NT2/D1 (cell line): Measurements from ENCODE around the gene GPR171.

Source experiments
- SUZ12 ChIP-seq: IDR thresholded peaks from 2 replicates; pipeline ENCODE4 v1.6.1; 2011; ENCODE audit not compliant: insufficient read length, insufficient read depth; ENCODE audit errors: extremely low read depth
- YY1 ChIP-seq: IDR thresholded peaks from 2 replicates; pipeline ENCODE4 v1.6.1; 2011; ENCODE audit not compliant: insufficient read length, insufficient read depth
- ZNF274 ChIP-seq: IDR thresholded peaks from 2 replicates; pipeline ENCODE4 v1.6.1; 2011; ENCODE audit warnings: mild to moderate bottlenecking, low read depth, low read length

- no peak for TF ChIP-seq YY1
- no peak for TF ChIP-seq SUZ12
- TF ChIP-seq ZNF274, result no peak
Measured at GRCh38 chr3:151225040-151225975, 22.3 kb upstream of the GPR171 start.
